T-helper 2 cell treated with Interferon-gamma antibody and Interleukin-4, amounts not matched to agents 100 ng/mL and 5 ng/mL, for 36 hours (primary cell): ENCODE data around the gene SCYL1. TPM values are rescaled to one million over a fixed set of nuclear protein-coding genes. Genes with fewer than 3 reads are reported as not detected.

Experiments
- intact Hi-C: fragments of 100-400 bp; cut with micrococcal nuclease; formaldehyde crosslinking; loops from one replicate; pipeline ENCODE4 v1.15.1; 2023
- total RNA-seq: library from RNA; stranded (reverse); gene quantifications from 2 replicates; pipeline ENCODE4 v1.2.3, GENCODE V29; 2022

The SCYL1 gene
- total RNA-seq, 1 donor from 2014 or later = 63.6 TPM

DNA sequence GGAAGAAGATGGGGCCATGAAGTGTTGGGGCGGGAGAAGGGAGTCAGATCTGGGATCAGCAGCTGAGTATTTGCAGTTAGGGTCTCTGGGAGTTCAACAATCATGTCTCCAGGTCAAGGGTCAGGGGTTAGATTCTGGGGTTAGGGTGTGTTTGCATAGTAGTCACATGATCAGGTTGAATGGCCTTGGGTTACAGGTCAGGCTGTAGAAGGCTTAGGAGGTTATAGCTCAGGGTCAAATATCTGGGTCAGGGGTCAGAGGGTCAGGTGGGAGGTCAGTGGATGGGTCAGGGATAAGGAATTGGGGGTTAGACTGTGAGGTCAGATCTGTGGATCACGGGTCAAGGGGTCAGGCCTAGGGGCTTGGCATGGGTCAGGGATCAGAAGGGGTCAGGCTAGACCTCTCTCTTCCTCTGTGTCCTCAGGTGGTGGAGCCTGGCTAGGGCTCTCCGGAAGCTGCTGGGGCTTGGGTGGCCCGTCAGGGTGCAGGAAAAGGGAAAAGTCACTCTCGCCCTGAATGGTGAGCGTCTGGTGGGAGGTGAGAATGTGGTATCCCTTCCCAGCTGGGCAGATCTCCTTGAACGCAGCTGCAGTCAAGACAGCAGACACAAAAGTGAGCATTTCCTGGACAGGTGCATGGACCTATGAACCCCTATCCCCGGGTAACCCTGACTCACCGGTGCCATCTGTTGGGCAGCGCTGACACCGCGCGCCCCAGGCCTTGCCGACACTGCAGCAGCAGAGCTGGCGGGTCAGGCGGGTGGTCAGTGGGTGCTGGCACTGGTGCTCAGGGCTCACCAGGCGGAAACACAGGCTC, 26.9 kb downstream of the SCYL1 start:
- intact Hi-C loops = loop anchor here (2.0 kb wide), 1 partner anchor 19 kb away; the partner anchor contains the start of gene ZNRD2

DNA sequence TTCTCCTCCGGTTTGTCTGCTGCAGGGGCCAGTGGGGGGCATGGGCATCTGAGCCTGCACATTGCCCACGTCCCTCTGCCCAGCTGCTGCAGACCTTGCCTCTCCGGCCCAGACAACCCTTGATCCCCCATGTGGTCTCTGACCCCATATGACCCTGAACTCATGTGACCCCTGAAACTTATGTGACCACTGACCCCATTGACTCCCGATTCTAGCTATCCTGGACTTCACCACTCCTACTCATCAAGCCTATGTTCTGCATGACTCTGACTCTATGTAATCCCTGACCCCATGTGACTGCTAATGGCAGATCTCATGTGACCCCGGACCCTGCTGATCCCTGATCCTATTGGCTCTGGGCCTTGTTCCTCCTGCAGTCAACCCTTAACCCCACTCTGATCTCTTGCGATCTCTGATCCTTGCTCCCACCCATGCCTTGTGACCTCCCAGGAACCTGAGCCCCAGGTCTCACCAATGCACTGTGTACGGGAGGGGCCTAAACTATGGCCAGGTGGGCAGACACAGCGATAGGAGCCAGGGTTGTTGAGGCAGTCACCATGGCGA, 27.6 kb downstream of the SCYL1 start:
- intact Hi-C loops = loop anchor here (2.0 kb wide), 1 partner anchor 18 kb away; the partner anchor contains the start of gene ZNRD2

DNA sequence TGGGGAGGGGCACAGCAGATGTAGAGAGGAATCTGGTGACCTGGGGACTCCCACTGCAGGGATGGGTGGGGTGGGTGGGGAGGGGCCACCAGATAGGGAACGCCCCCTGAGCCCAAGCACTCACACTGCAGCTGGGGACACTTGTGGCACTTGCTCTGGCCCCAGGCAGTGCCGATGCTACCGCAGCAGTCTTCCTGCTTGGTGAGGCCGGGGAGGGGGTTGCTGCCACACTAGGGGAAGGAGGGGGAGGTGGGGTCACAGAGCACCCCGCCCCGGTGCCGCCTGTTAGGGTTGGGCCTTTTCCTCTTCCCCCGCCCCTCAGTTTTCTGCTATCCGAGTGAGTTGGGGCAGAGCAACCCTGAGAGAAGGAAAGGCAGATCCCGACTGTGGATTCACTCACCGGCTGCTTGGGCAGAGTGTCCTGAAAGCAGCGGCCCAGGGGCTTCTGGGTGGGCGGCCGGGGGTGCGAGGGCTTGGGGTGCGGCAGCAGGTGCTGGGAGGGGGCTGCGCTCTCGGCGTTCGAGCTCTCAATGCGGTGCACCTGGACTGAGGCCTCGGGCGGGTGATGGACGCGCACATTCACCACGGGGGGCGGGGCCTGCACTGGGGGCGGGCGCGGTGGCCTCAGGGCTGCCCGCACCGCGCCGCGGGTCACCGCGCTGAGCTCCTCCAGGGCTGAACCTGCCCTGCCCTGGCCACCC, 28.6 kb downstream of the SCYL1 start:
- intact Hi-C loops = loop anchor here (2.0 kb wide), 2 partner anchors 13 to 17 kb away; partner anchors contain the start of gene ZNRD2

DNA sequence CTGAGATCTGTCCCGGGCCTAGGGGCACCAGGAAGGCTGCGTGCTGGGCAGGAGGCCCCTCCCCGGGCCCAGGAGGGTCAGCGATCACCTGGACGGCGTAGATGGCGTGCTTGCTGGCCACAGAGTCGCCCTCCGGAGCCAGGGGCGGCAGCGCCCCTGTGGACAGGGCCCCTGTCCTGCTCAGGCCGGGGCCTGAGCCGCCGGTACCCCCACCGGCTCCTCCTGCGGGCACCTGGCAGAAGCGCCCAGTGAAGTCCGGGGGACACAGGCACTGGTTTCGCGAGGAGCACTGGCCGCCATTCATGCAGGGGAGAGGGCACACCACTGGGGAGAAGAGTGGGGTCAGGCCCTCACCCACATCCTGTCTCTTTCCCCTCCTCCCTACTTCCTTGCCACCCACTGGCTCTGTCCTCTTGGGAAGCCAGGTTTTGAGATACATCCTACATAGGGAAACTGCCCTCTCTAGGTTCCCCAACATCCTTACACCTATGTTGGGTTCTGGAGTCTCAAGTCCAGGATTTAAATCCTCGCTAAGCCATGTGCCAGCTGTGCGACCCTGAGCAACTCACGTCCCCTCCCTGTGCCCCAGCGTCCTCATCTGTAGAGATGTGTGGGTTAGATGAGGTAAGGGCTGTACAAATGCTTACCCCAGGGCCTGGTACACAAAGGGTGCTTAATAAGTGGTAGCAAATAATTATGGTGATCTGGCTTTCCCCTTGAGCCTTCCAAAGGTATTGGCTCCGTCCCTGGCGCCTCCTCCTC, 29.4 kb downstream of the SCYL1 start:
- intact Hi-C loops = loop anchor here (2.0 kb wide), 1 partner anchor 13 kb away; no protein-coding TSS in a partner anchor

DNA sequence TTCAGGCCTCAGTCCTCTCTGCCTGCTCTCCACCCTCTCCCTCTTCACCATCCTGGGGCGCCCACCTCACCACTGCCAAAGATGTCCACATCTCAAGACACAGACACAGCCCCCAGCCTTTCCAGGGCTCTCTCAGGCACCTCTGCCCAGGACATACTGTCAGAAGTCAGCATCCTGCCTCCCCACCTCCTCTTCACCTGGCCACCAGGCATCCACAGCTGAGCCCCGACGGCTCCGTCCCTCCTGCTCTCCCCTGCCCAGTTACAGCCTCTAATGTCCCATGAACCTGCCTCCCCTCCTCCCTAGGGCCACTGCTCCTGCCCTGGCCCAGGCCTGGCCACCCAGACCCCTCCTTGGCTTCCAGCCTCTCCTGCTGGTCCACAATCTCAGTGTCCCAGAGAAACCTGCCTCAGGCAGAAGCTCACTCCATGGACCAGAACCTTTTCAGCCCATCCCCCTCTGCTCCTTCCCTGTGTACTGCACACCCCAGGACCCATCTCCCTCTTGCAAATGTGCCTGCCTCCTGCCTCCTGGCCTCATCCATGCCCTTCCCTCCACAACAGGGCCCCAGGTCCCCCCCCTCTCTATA, 30.1 kb downstream of the SCYL1 start:
- intact Hi-C loops = loop anchor here (2.0 kb wide), 1 partner anchor 14 kb away; no protein-coding TSS in a partner anchor

DNA sequence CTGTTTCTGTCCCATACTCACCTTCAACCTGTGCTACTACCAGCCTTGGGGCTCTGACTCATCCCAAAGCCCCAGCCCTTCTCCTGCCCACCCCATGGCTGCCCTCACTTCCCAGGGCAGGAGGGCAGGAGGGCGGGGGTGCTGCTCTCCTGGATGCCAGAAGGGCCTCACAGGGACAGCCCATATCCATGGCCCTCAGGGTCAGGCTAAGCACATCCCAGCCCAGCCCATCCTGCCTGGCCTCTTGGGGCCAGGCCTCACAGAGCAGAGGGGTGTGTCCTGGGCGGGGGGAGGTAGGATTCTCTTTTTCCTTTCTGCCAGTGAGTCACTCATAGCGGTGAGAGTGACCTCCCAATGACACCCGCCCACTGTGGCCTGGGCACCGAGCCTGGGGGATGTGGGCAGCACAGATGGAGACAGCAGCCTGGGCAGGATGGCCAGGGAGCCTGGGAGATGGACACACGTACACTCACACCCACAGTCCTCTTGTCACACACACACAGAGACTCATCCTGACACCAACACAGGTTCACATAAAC, 30.9 kb downstream of the SCYL1 start:
- intact Hi-C loops = loop anchor here (2.0 kb wide), 1 partner anchor 15 kb away; no protein-coding TSS in a partner anchor

DNA sequence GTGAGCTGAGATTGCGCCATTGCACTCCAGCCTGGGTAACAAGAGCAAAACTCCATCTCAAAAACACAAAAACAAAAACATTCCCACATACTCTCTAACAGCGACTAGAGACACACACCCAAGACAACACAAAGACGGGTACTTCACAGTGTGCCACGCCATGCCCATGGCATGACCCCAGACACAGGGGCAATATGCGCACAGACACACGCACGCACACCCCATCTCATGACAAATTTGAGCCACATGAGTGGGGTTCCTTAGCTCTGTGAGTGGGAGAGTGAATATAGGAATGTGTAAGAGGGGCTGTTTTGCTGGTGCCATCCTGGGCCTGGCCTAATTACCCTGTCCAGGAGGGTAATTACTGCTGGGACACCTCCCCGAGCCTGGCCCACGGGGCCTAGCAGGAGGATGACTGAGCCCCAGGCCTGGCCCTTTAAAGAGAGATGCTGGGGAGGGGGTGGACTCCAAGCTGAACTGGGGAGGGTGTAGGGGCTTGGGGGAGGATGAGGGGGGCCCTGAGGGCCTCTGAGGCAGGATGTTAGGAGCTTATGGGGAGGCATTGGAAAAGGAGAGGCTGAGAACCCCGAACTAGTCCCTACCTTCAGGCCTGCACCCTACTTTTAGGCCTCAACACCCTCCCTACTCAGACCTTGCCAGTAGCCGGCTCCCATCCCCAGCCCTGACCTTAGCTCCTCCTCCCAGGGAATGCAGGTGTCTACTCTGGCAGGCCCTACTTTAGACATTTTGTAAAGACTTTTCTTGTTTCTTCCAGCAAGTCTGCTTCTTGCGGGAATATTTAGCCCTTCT, 31.8 kb downstream of the SCYL1 start:
- intact Hi-C loops = no loop called here

DNA sequence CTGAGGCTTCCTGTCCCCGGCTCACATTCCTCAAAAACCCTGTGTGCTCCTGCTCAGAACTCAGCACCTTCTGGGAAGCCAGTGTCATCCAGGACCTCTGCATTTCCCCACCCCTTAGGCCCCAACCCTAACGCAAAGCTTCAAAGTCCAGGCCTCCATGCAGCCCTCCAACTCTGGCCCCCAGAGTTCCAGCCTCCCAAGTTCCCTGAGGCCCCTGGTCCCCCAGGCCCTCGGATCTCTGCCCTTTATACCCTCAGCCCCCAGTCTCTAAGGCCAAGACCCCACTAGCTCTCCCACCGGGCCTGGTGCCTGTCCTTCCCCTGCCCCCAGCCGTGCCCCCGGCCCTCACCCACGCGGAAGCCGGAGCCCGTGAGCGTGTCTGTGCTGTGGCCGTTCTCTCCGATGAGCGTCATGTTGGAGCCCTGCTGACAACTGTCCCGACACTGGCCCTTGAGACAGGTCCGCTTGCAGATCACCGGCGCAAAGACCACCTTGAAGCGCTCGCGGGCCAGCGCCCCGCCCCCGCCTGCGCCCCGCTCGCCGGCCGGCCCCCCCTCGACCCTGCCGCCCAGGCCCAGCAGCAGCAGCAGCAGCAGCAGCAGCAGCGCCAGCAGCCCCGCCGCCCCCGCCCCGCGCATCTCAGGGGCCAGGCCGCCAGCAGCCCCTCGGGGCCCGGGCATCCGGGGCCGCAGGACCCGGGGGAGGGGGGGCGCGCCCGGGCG, 32.6 kb downstream of the SCYL1 start:
- intact Hi-C loops = no loop called here

DNA sequence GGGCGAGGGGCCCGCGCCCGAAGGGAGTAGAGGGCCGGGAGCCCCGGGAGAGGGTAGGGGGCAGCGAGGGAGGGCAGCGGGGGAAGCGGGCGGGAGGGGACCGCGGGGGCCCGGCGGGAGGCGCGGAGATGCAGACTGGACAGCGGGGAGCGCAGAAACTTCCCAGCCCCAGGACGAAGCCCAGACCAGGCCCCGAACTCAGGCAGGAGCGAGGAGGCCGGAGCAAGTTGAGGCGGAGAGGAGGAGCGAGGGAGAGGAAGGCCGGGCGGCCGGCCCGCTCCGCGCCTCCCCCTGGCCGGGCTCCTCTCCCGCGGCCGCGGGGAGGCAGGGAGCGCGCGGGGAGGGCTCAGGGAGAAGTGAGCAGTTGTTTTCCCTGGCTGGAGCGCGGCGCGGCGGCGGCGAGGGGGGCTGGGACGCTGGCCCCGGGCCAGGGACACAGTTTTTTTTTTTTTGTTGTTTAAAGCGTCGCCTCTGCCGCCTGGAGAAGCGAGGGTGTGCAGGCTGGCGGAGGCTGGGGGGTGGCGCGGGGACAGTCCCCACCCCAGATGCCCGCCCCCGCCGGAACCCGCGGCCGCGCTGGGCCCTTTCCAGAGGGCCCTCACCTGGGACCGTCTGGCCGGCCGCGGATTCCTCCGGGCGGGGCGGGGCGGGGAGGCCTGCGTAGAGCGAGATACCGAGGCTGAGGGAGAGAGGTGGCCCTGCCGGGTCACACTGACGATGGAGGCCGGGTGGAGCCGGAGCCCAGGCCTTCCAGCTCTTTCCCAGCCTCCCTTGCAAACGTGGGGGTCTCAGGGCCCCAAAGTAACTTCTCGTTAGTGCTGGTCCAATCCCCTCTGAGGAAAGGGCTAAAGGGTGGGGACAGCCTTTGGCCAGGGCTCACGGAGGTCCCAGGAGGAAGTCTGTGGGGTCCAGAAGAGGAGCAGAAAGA, 33.4 kb downstream of the SCYL1 start, which contains the start of gene LTBP3:
TSS of gene LTBP3 (minus strand) at position 358 of the 928 bp plus-strand sequence. CDS start 400 bp downstream, outside the sequence.
- intact Hi-C loops = no loop called here

DNA sequence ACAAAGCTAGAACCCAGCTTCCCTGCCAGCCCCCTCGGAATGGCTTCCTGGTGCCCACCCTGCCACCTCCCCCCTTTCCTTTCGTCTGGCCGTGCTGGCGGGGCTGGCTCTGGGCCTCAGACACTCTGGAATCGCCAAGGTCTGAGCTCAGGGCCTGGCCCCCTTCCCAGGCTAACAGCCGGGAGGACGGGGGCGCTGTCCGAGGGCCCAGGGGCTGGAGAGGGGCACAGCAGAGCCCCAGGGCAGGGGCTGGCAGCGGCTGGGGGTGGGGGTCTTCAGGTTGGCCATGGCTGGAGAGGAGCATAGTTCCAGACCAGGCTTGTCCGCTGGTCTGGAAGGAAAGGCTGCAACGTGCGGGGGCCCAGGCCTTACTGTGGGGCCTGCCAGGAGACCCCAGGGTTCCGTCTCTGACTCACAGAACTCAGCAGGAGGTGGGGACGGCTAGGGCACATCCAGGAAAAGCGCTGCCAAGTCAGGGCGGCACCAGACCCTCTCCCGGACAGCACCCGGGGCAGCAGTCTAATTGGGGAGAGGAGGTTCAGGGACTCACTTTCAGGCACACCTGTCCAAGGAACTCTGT, 34.1 kb downstream of the SCYL1 start:
- intact Hi-C loops = no loop called here

DNA sequence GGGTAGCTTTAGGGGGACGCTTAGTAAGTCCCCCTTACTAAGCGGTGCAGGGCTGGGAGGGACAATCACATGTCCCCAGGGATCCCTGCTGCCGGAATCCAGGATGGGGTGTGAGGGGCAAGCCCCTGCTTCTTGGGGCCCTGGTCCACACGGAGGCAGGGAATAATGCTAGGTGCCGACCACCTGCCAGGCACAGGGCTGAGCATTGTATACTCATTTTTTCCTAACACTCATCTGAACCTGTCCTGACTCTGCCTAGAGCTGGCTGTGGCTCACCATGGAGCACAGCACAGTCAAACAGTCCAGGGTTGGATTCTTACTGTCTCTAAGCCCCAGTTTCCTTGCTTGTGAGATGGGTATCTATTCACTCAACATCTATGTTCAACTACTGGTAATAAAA, 34.7 kb downstream of the SCYL1 start:
- intact Hi-C loops = no loop called here

DNA sequence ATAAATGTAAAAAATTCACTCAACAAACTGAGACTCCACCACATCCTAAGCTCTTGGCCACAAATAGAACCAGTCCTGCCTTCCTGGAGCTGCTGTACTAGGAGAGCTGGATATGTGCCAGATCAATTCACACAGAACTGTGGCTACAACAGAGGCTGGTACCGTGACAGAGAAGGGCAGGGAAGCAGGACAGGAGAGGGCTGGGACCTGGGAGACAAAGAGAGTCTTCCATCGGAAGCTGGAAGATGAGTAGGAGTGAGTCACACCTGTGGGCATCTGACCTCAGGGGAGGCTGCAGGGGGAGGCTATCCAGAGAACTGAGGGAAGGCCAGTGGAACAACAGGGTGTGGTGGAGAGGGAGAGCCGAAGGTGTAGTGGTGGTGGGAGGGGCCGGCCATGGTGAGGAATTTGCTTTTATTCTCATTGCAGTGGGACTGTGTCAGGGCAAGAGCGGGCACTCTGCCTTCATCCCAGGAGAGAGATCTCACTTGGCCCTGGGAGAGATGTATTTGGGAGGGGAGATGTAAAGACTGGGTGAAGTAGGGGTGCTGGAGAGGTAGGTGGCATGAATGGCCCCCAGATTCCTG, 35.2 kb downstream of the SCYL1 start:
- intact Hi-C loops = no loop called here

DNA sequence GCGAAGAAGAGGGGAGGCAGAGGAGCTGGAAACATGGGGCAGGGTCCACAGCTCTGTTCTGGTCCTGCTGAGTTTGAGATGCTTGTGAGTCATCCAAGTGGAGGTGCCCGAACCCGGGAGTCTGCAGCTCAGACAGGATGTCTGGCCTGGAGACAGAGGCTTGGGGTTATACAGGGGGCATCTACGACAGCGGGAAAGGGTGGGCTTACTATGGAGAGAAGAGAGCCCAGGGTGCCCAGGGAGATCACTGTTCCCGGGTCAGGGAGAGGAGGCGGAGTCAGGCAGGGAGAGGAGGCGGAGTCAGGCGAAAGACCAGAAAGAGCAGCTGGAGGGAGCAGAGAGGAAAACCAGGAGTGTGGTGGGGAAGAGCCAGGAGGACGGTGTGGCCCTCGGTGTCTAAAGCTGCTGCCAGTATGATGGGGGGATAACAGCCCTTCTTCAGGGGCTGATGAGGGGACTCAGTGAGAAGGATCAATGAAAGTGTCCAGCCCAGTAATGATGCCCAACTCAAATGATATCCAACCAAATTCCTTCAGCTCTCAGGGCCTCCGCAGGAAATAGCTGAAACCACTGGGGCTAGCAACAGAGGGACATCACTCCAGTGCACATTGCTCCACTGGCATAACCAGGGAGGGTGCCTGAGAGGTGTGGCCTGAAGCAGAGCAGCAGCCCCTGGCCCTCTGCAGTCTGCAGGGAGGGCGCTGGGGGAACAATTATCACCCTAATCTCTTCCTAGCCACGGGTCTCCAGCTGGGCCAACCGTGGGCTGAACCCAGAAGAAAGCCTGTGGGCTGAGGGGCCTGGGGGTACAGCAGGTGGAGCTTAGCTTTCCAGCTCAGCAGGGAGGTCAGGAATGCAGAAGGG, 35.9 kb downstream of the SCYL1 start:
- intact Hi-C loops = no loop called here

DNA sequence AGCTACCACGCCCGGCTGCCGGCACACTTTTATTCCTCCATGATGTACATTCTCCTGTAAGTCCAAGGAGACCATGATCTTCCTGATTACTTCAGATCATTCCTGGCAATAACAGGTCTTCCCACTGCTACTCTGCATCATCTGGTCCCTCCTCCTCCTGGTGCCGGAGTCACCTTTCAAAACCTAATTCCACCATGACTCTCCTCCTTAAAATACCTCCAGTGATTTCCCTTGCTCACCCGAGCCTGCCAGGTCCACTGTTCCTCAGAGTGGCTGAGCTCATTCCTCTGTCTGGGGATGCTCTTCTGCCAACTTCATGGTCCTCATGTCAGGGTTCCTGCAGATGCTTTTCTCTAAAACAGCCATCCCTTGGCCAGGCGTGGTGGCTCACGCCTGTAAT, 37.1 kb downstream of the SCYL1 start:
- intact Hi-C loops = no loop called here

DNA sequence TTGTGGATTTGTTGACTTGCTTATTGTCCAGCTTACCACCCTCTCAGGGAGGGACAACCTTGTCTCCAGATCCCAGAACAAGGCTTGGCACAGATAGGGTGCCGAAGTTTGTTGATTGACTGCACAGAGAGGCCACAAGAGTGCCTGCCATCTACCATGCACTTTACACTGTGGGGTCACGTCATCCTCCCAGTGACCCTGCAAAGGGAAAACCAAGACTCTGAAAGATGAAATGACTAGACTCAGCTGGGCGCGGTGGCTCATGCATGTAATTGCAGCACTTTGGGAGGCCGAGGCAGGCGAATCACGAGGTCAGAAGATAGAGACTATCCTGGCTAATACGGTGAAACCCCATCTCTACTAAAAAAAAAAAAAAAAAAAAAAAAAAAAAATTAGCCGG, 37.9 kb downstream of the SCYL1 start:
- intact Hi-C loops = no loop called here

DNA sequence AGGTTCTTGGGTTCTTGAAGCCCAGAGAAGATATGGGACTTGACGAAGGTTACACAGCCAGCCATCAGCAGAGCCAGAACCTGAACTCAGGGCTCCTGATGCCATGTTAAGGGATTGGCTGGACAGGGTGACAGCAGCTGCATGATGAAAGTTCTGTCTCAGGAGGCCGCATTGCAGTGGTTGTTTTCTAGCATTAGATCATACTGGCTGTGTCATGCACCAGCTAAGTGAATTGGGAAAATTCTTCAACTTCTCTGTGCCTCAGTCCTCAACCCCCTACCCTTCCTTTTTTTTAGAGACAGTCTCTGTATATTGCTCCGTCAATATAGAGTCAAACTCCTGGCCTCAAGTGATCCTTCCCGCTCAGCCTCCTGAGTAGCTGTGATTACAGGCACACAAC, 38.7 kb downstream of the SCYL1 start:
- intact Hi-C loops = no loop called here
